Effector CD4-positive, alpha-beta T cell (primary cell): ENCODE data around the gene STARD7.
"Not testable (repeated sequence)": the region's sequence is repeated elsewhere in the genome, so short reads cannot be mapped to it uniquely, and the experiment has no call there.

Source experiments
- DNase-seq: peaks from one replicate; pipeline ENCODE4 v3.0.0-alpha.2; 2020

The STARD7 gene

GRCh38 chr2:96160366-96160765, 48.3 kb downstream of the STARD7 start:
- not testable (repeated sequence) for DNase-seq

- DNase-seq, result peak; percentile 13
Measured at GRCh38 chr2:96159084-96159830, 49.4 kb downstream of the STARD7 start.

- DNase-seq, result peak; percentile 1
Measured at GRCh38 chr2:96158554-96158940, 50.1 kb downstream of the STARD7 start.

- peak; percentile 67 for DNase-seq
Measured at GRCh38 chr2:96157649-96158553, 50.7 kb downstream of the STARD7 start.

GRCh38 chr2:96156926-96157648, 51.5 kb downstream of the STARD7 start:
- DNase-seq, result peak; percentile 2

- no peak for DNase-seq
Measured at GRCh38 chr2:96156011-96156820, 52.4 kb downstream of the STARD7 start.

- DNase-seq, result no peak
Measured at GRCh38 chr2:96154506-96155380, 53.9 kb downstream of the STARD7 start.

GRCh38 chr2:96153991-96154431, 54.6 kb downstream of the STARD7 start:
- no peak for DNase-seq

- no peak for DNase-seq
Measured at GRCh38 chr2:96153291-96153713, 55.3 kb downstream of the STARD7 start.

- no peak for DNase-seq
Measured at GRCh38 chr2:96152304-96153161, 56.1 kb downstream of the STARD7 start.

GRCh38 chr2:96151595-96152303, 56.9 kb downstream of the STARD7 start:
- DNase-seq, result no peak

- DNase-seq, result no peak
Measured at GRCh38 chr2:96150791-96151594, 57.6 kb downstream of the STARD7 start.

- DNase-seq, result no peak
Measured at GRCh38 chr2:96150007-96150640, 58.5 kb downstream of the STARD7 start.

GRCh38 chr2:96148410-96149217, 60.0 kb downstream of the STARD7 start:
- peak; percentile 98 for DNase-seq

- DNase-seq, result no peak
Measured at GRCh38 chr2:96147593-96148201, 60.9 kb downstream of the STARD7 start.

- DNase-seq, result no peak
Measured at GRCh38 chr2:96146881-96147592, 61.6 kb downstream of the STARD7 start.
